Panc1 (cell line): ENCODE results near the gene ZNF783. TPM values are rescaled to one million over a fixed set of nuclear protein-coding genes. Genes with fewer than 3 reads are reported as not detected.

Source experiments
- ATAC-seq: fragments of 200-7000 bp; cut with Tn5 transposase; 2 replicates; pipeline ENCODE4 v1.9.1; 2020; ENCODE audit warnings: mild to moderate bottlenecking, moderate library complexity
- BruUV-seq: library from RNA; stranded (reverse); fragments of 400-500 nt; replicated peaks from 2 replicates; lab custom pipeline; 2021; lab: Mats Ljungman, UMichigan
- CTCF ChIA-PET: fragments of 300-600 bp; sonication (Branson Sonifier 250); formaldehyde crosslinking; loops from one replicate; lab custom pipeline; 2022; ENCODE audit warnings: antibody characterized with exemption; lab: Charles Lee
- POLR2A ChIA-PET: fragments of 300-600 bp; sonication (Branson Sonifier 250); formaldehyde crosslinking; loops from one replicate; lab custom pipeline; 2022; ENCODE audit warnings: antibody characterized with exemption; lab: Charles Lee
- DNase-seq: peaks from one replicate; pipeline ENCODE4 v3.0.0-alpha.2; 2010; ENCODE audit warnings: low read depth, low spot score
- H3K27ac ChIP-seq: 2 replicates; pipeline ENCODE4 v1.5.1; 2011; ENCODE audit warnings: mild to moderate bottlenecking, low read length, inconsistent platforms
- H3K27me3 ChIP-seq: fragments of 200-500 bp; sonication (Bioruptor generic); 2 replicates; pipeline ENCODE4 v1.6.0; 2014; ENCODE audit warnings: low read length, inconsistent platforms; ENCODE audit not compliant: control insufficient read depth, insufficient read depth
- H3K36me3 ChIP-seq: fragments of 200-500 bp; sonication (Bioruptor generic); 2 replicates; pipeline ENCODE4 v1.5.1; 2014; ENCODE audit warnings: inconsistent platforms, mild to moderate bottlenecking, low read length, moderate library complexity; ENCODE audit not compliant: control insufficient read depth, insufficient read depth
- H3K4me1 ChIP-seq: 2 replicates; pipeline ENCODE4 v1.5.1; 2011; ENCODE audit warnings: inconsistent platforms, mild to moderate bottlenecking, low read length, moderate library complexity; ENCODE audit not compliant: control insufficient read depth, insufficient read depth
- H3K4me3 ChIP-seq, 2 experiments: 2 replicates each; pipeline ENCODE4 v1.5.1; 2011 to 2012; ENCODE audit warnings: low read depth in 2 of 2, low read length in 2 of 2, mild to moderate bottlenecking in 2 of 2, inconsistent platforms in 1 of 2, moderate library complexity in 1 of 2
- H3K9me3 ChIP-seq: fragments of 200-500 bp; sonication (Bioruptor generic); 2 replicates; pipeline ENCODE4 v1.5.1; 2014; ENCODE audit warnings: low read depth, mild to moderate bottlenecking, inconsistent platforms, low read length, moderate library complexity; ENCODE audit not compliant: control insufficient read depth, insufficient read depth
- CTCF ChIP-seq: fragments of 450-650 bp; IDR thresholded peaks from 2 replicates; pipeline ENCODE4 v1.5.1; 2017; ENCODE audit warnings: mild to moderate bottlenecking
- POLR2AphosphoS5 ChIP-seq: IDR thresholded peaks from 2 replicates; pipeline ENCODE4 v1.6.1; 2012; ENCODE audit warnings: mild to moderate bottlenecking, low read depth, low read length, moderate library complexity
- REST ChIP-seq, 2 experiments: IDR thresholded peaks; 2 replicates each; pipeline ENCODE4 v1.6.1; 2011 to 2012; ENCODE audit warnings: low read depth in 2 of 2, control low read depth in 1 of 2, low read length in 1 of 2, mild to moderate bottlenecking in 1 of 2, moderate library complexity in 1 of 2; ENCODE audit not compliant: insufficient read depth in 1 of 2
- SIN3A ChIP-seq: IDR thresholded peaks from 2 replicates; pipeline ENCODE4 v1.6.1; 2012; ENCODE audit warnings: low read depth, mild to moderate bottlenecking, low read length, moderate library complexity, borderline replicate concordance; ENCODE audit not compliant: insufficient read depth
- TCF7L2 ChIP-seq: IDR thresholded peaks from 2 replicates; pipeline ENCODE4 v1.6.1; 2011; ENCODE audit warnings: mild to moderate bottlenecking, low read depth, low read length, inconsistent platforms
- in situ Hi-C: cut with HindIII; loops from 2 replicates; pipeline ENCODE4 v1.10.0; 2016; ENCODE audit warnings: low sequenced_read_pairs, low pct_unique_long_range_greater_than_20kb
- intact Hi-C: fragments of 100-400 bp; cut with micrococcal nuclease; formaldehyde crosslinking; loops from one replicate; pipeline ENCODE4 v1.10.0; 2022; ENCODE audit not compliant: unreplicated experiment
- total RNA-seq: library from RNA; stranded (reverse); gene quantifications from one replicate; pipeline ENCODE4 v1.2.1, GENCODE V29; 2021; ENCODE audit not compliant: unreplicated experiment

Gene ZNF783
- total RNA-seq, 1 experiment from 2014 or later, result 16.6 TPM

GRCh38 chr7:149226840-149227494 is 35.0 kb upstream of the ZNF783 start:
- Histone ChIP-seq H3K4me3 (no peak overlapping the region), H3K4me1 (no peaks in the 10 kb centered on the region), H3K27ac (no peak overlapping the region), H3K9me3 (no peaks in the 10 kb centered on the region), H3K27me3 (no peaks in the 10 kb centered on the region), H3K36me3 (no peaks in the 10 kb centered on the region)
- CTCF ChIA-PET, result no interaction called here
- in situ Hi-C loops (no loop called here), intact Hi-C loops (no loop called here)
- BruUV-seq, result no TSS peak
- no peak for DNase-seq
- no peak for ATAC-seq
- TF ChIP-seq REST (IDR thresholded peaks at IDR 0.05; ENCODE audit: insufficient read depth in 1 of 2, low read depth in 2 of 2, low read length in 1 of 2) (no peak), SIN3A (no peak), CTCF (no peak), TCF7L2 (no peak), POLR2AphosphoS5 (no peak)
- POLR2A ChIA-PET, result no interaction called here

GRCh38 chr7:149228831-149229471 is 33.0 kb upstream of the ZNF783 start:
- H3K27ac ChIP-seq, result no peak overlapping the region
- H3K9me3 ChIP-seq, result no peaks in the 10 kb centered on the region
- intact Hi-C loops, result no loop called here
- TSS peak; percentile 56 for BruUV-seq
- TF ChIP-seq POLR2AphosphoS5, result peak; percentile 36
- no peak for TF ChIP-seq SIN3A
- no peak overlapping the region for H3K4me3 ChIP-seq
- no peaks in the 10 kb centered on the region for H3K36me3 ChIP-seq
- ATAC-seq (peak; percentile 19; the same call in 1 of the 2 replicates), DNase-seq (no peak)
- in situ Hi-C loops, result no loop called here
- no peaks in the 10 kb centered on the region for H3K4me1 ChIP-seq
- CTCF ChIA-PET, result no interaction called here
- no peaks in the 10 kb centered on the region for H3K27me3 ChIP-seq
- POLR2A ChIA-PET, result no interaction called here

GRCh38 chr7:149229526-149229925 is 32.5 kb upstream of the ZNF783 start:
- Histone ChIP-seq H3K27me3 (no peaks in the 10 kb centered on the region), H3K36me3 (no peaks in the 10 kb centered on the region), H3K4me1 (no peaks in the 10 kb centered on the region), H3K4me3 (no peak overlapping the region), H3K27ac (no peak overlapping the region), H3K9me3 (no peaks in the 10 kb centered on the region)
- DNase-seq, result no peak
- CTCF ChIA-PET, result no interaction called here
- TF ChIP-seq SIN3A (no peak), REST (IDR thresholded peaks at IDR 0.05; ENCODE audit: insufficient read depth in 1 of 2, low read depth in 2 of 2, low read length in 1 of 2) (no peak), TCF7L2 (no peak), POLR2AphosphoS5 (no peak)
- in situ Hi-C loops (no loop called here), intact Hi-C loops (no loop called here)
- ATAC-seq, result peak; percentile 8; the same call in 1 of the 2 replicates
- no TSS peak for BruUV-seq
- POLR2A ChIA-PET, result no interaction called here
